Hepatic stellate cell (primary cell): ENCODE data around the gene RP2.

Experiments used
- DNase-seq: peaks from one replicate; pipeline ENCODE4 v3.0.0; 2011; ENCODE audit warnings: low spot score

Gene RP2

GRCh38 chrX:46920235-46920634, 83.4 kb downstream of the RP2 start:
- no peak for DNase-seq

DNA sequence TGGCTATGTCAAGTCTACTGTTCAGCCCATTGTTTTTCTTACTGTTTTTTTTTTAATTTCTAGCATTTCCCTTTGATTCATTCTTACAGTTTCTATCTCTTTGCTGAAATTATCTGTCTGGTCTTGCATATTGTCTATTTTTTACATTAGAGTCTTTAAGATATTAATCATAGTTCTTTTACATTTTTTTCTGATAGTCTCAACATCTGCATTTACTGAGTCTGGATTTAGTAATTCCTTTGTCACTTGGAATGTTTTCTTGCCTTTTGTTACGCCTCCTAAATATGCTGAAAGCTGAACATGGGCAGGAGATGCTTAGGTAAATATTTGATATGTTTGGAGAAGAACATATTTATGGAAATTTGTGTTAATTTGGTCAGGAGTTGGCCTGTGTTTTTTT, 85.8 kb downstream of the RP2 start:
- no peak for DNase-seq

DNA sequence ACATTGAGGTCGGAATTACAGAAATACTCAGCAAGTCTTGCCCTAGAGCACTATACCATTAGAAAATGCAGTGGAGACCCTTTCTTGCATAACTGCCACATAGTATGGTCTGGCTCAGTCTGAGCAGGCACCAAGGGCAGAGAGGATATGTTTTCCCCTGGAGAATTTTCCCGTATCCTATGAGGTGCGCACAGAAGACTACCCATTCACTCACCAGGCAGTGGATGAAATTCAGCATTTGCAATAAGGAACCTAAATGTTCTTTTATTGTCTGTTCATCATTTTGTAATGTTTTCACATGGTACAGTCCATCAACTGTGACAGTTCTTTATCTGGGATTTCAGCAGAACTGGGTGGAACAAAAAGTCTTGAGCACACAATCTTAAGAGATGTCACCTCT, 90.9 kb downstream of the RP2 start:
- DNase-seq = no peak

DNA sequence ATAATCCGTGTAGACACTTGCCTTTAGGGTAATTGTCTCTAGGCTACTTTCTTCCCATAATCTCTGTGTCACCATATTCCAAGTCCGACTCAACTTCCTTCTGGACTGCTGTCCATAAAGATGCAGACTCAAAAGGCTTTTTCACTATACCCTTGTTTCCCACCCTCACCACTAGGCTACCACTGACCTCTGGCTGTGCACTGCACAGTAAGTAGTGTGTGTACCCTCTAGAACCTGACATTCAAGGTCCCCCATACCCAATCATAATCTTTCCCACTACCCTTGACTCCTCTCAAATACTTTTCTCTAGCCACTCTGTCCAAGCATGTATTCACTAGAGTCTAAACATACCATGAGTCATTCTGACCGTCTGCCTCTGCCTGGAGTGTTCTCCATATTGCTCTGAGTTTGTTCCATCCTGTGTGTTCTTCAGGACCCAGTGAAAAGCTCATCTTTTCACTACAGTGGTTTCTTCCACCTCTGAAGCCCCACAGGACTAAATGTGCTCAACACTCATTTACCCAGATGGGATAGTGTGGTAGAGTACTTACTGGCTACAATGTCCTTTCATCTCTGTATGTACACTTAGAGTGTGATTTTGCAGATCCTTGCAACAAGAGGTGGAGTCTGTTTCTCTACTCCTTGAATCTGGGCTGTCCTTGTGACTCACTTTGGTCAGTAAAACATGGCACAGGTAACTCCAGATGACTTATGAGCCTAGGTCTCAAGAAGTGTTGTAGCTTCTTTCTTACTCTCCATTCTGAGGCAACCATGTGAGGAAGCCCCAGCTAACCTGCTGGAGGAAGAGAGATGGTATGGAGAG, 92.8 kb downstream of the RP2 start:
- peak; percentile 14 for DNase-seq
